PC-3 (cell line): Measurements from ENCODE around the gene GAB1. TPM values are rescaled to one million over a fixed set of nuclear protein-coding genes. Genes with fewer than 3 reads are reported as not detected.

Experiments used
- ATAC-seq: fragments of 200-7000 bp; cut with Tn5 transposase; 2 replicates; pipeline ENCODE4 v1.9.1; 2020; ENCODE audit warnings: mild to moderate bottlenecking, moderate library complexity
- BruUV-seq: library from RNA; stranded (reverse); fragments of 400-500 nt; replicated peaks from 2 replicates; lab custom pipeline; 2021; lab: Mats Ljungman, UMichigan
- CTCF ChIA-PET: fragments of 300-600 bp; sonication (Branson Sonifier 250); formaldehyde crosslinking; loops from one replicate; lab custom pipeline; 2022; ENCODE audit warnings: antibody characterized with exemption; lab: Charles Lee
- POLR2A ChIA-PET: fragments of 300-600 bp; sonication (Branson Sonifier 250); formaldehyde crosslinking; loops from one replicate; lab custom pipeline; 2022; ENCODE audit warnings: antibody characterized with exemption; ENCODE audit not compliant: unreplicated experiment; lab: Charles Lee
- DNase-seq: peaks from one replicate; pipeline ENCODE4 v3.0.0-alpha.2; 2015
- H2AFZ ChIP-seq: fragments of 300-600 bp; sonication (generic); 2 replicates; pipeline ENCODE4 v1.6.0; 2016; ENCODE audit warnings: antibody characterized with exemption, low read length
- H3F3A ChIP-seq: fragments of 300-600 bp; sonication (generic); one replicate; pipeline ENCODE4 v1.6.0; 2017; ENCODE audit warnings: antibody characterized with exemption, low read length, control low read depth, mild to moderate bottlenecking; ENCODE audit not compliant: unreplicated experiment
- H3K27ac ChIP-seq: fragments of 300-600 bp; sonication (generic); 2 replicates; pipeline ENCODE4 v1.5.1; 2016; ENCODE audit warnings: mild to moderate bottlenecking, low read length
- H3K27me3 ChIP-seq: fragments of 300-600 bp; sonication (generic); 2 replicates; pipeline ENCODE4 v1.6.1; 2016; ENCODE audit warnings: low read length, mixed read lengths
- H3K36me3 ChIP-seq: fragments of 300-600 bp; sonication (generic); 2 replicates; pipeline ENCODE4 v1.6.1; 2016; ENCODE audit warnings: low read depth, mixed run types, low read length, mixed read lengths
- H3K4me1 ChIP-seq: fragments of 300-600 bp; sonication (generic); 2 replicates; pipeline ENCODE4 v1.5.1; 2016; ENCODE audit warnings: low read length; ENCODE audit not compliant: insufficient read depth
- H3K4me2 ChIP-seq: fragments of 300-600 bp; sonication (generic); 2 replicates; pipeline ENCODE4 v1.6.0; 2016; ENCODE audit warnings: low read length
- H3K4me3 ChIP-seq: fragments of 300-600 bp; sonication (generic); 2 replicates; pipeline ENCODE4 v1.5.1; 2016; ENCODE audit warnings: mild to moderate bottlenecking, low read length, mixed read lengths
- H3K79me2 ChIP-seq: fragments of 300-600 bp; sonication (generic); 2 replicates; pipeline ENCODE4 v1.6.1; 2017; ENCODE audit warnings: low read length, mixed read lengths
- H3K9ac ChIP-seq: fragments of 300-600 bp; sonication (generic); 2 replicates; pipeline ENCODE4 v1.6.0; 2016; ENCODE audit warnings: mild to moderate bottlenecking, low read length
- H3K9me2 ChIP-seq: fragments of 300-600 bp; sonication (generic); replicated peaks from 2 replicates; pipeline ENCODE4 v1.6.1; 2016; ENCODE audit warnings: mixed run types, low read length, mixed read lengths
- H3K9me3 ChIP-seq: fragments of 300-600 bp; sonication (generic); 2 replicates; pipeline ENCODE4 v1.6.1; 2016; ENCODE audit warnings: low read length, mixed read lengths
- H4K20me1 ChIP-seq: fragments of 300-600 bp; sonication (generic); 2 replicates; pipeline ENCODE4 v1.6.1; 2016; ENCODE audit warnings: low read length, mixed read lengths
- EZH2 ChIP-seq: fragments of 300-600 bp; sonication (generic); IDR thresholded peaks from one replicate; pipeline ENCODE4 v1.6.1; 2017; ENCODE audit warnings: antibody characterized with exemption, mild to moderate bottlenecking, low read length; ENCODE audit not compliant: unreplicated experiment
- EZH2phosphoT487 ChIP-seq: fragments of 300-600 bp; sonication (generic); IDR thresholded peaks from 2 replicates; pipeline ENCODE4 v1.6.1; 2018; ENCODE audit warnings: mild to moderate bottlenecking, antibody characterized with exemption, low read length, borderline replicate concordance
- intact Hi-C: fragments of 100-400 bp; cut with micrococcal nuclease; formaldehyde crosslinking; loops from 2 replicates; pipeline ENCODE4 v1.9.0; 2023
- total RNA-seq: library from RNA; depleted of rRNA; stranded (reverse); fragments of >200 nt; gene quantifications from 2 replicates; pipeline ENCODE4 v1.2.3, GENCODE V29; 2014
- TF ChIP-seq, protein P1 (sequence below): fragments of 300-600 bp; sonication (generic); conservative IDR thresholded peaks from 2 replicates; pipeline ENCODE4 v1.5.1; 2017; ENCODE audit warnings: antibody characterized with exemption, low read depth, mild to moderate bottlenecking, low read length

Gene GAB1
- total RNA-seq, 1 experiment from 2014 or later: 4.9 TPM

DNA sequence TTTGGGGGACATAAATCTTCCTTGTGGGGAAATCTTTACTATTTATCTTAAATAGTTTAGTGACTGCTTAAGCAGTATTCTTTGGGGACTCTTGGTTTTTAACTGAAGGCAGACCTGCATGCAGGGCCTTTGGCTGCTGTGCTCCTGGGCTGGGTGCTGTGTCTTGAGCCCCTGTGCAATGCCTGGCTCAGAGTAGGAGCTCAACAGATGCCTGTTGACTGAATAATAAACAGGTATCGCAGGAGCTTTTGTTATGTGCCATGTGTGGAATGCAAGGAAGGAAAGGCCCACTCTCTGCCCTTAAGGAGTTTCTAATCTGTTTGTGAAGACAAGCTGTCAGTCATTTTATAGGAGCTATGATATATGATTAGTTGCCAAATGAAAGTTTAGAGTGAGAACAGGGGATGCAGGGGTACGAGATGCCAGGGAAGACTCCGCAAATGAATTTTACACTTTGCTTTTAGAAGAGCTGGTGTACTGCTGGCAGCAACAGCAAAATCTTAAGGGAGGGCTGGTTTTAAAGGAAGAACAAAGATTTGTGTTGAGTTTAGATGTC lies 6.7 kb downstream of the GAB1 start:
- TF ChIP-seq EZH2phosphoT487 (no peak), EZH2 (no peak)
- TF ChIP-seq, protein P1, sequence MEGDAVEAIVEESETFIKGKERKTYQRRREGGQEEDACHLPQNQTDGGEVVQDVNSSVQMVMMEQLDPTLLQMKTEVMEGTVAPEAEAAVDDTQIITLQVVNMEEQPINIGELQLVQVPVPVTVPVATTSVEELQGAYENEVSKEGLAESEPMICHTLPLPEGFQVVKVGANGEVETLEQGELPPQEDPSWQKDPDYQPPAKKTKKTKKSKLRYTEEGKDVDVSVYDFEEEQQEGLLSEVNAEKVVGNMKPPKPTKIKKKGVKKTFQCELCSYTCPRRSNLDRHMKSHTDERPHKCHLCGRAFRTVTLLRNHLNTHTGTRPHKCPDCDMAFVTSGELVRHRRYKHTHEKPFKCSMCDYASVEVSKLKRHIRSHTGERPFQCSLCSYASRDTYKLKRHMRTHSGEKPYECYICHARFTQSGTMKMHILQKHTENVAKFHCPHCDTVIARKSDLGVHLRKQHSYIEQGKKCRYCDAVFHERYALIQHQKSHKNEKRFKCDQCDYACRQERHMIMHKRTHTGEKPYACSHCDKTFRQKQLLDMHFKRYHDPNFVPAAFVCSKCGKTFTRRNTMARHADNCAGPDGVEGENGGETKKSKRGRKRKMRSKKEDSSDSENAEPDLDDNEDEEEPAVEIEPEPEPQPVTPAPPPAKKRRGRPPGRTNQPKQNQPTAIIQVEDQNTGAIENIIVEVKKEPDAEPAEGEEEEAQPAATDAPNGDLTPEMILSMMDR: no peak
- H3K36me3 ChIP-seq: no peaks in the 10 kb centered on the region
- ChIA-PET POLR2A (no interaction called here), CTCF (no interaction called here)
- H3K4me1 ChIP-seq: peaks cover 19% of the 10 kb centered on the region
- H3F3A ChIP-seq: peaks cover 3% of the 10 kb centered on the region
- no TSS peak for BruUV-seq
- DNase-seq (no peak), ATAC-seq (no peak)
- no peak overlapping the region for H3K4me3 ChIP-seq
- H3K9me3 ChIP-seq: no peaks in the 10 kb centered on the region
- peaks cover 8% of the 10 kb centered on the region for H3K79me2 ChIP-seq
- H3K9ac ChIP-seq: no peak overlapping the region
- intact Hi-C loops: no loop called here
- no peak overlapping the region for H3K27ac ChIP-seq
- H3K9me2 ChIP-seq: no peaks in the 10 kb centered on the region
- H2AFZ ChIP-seq: no peak overlapping the region
- no peaks in the 10 kb centered on the region for H4K20me1 ChIP-seq
- H3K4me2 ChIP-seq: no peak overlapping the region
- H3K27me3 ChIP-seq: no peaks in the 10 kb centered on the region

DNA sequence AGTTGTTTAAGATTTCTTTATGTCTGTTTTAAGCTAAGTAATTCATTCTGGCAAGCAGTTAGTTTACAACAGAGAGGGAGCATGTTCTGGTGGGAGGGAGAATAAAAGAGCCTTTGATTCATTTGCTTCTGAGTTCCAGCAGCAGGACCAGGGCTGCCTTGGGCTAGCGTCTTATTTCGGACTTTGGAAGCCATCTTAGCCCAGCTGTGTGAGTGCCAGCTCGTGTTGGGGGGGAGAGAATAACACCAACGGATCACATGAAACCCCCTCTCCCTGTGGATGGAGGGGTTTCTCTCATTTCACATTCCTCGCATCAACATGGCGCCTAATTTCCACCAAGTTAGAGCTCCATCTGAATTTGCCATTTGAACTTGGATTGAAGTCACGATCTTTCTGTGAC lies 7.4 kb downstream of the GAB1 start:
- Histone ChIP-seq H3K27ac (no peak overlapping the region), H4K20me1 (no peaks in the 10 kb centered on the region), H3K79me2 (peaks cover 2% of the 10 kb centered on the region; the same call in 1 of the 2 replicates), H3K9me2 (no peaks in the 10 kb centered on the region), H3K36me3 (no peaks in the 10 kb centered on the region), H2AFZ (no peak overlapping the region), H3K4me2 (no peak overlapping the region), H3K4me1 (peaks cover 15% of the 10 kb centered on the region), H3K4me3 (no peak overlapping the region), H3F3A (peaks cover 3% of the 10 kb centered on the region), H3K9me3 (no peaks in the 10 kb centered on the region), H3K9ac (no peak overlapping the region), H3K27me3 (no peaks in the 10 kb centered on the region)
- ATAC-seq: no peak
- no peak for DNase-seq
- CTCF ChIA-PET: no interaction called here
- TF ChIP-seq EZH2phosphoT487: no peak
- TF ChIP-seq, protein P1: no peak
- no peak for TF ChIP-seq EZH2
- POLR2A ChIA-PET: no interaction called here
- no TSS peak for BruUV-seq
- intact Hi-C loops: no loop called here

DNA sequence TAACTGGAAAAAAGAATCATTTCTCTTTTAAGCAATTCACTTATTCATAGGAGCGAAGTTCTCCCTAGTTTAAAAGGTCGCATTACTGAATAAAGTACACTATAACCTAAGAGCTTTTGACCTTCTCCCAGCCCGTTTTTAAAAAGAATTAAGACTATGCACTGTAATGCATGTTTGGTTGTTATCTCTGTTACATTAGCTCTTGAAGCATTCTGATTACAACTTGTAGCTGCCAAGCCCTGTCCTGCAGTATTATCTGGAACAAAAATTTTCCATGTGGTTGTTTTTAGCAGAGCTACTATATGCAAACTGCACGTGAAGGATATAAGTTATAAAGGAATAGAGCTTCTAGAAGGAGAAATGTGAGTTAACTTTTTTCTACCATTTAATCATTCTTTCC lies 8.1 kb downstream of the GAB1 start:
- Histone ChIP-seq H3K9me3 (no peaks in the 10 kb centered on the region), H3K9me2 (no peaks in the 10 kb centered on the region), H3K4me1 (peaks cover 15% of the 10 kb centered on the region), H4K20me1 (no peaks in the 10 kb centered on the region), H3K9ac (no peak overlapping the region), H3F3A (peaks cover 3% of the 10 kb centered on the region), H3K36me3 (no peaks in the 10 kb centered on the region), H3K27ac (no peak overlapping the region), H3K27me3 (no peaks in the 10 kb centered on the region), H3K4me3 (no peak overlapping the region), H3K4me2 (no peak overlapping the region), H3K79me2 (no peaks in the 10 kb centered on the region), H2AFZ (no peak overlapping the region)
- ChIA-PET POLR2A (no interaction called here), CTCF (no interaction called here)
- DNase-seq: no peak
- intact Hi-C loops: no loop called here
- BruUV-seq: no TSS peak
- no peak for ATAC-seq
- TF ChIP-seq, protein P1: no peak
- TF ChIP-seq EZH2 (no peak), EZH2phosphoT487 (no peak)
